HCT116 (cell line): ENCODE results near the gene FOXK2. TPM values are rescaled to one million over a fixed set of nuclear protein-coding genes. Genes with fewer than 3 reads are reported as not detected.
A peak's percentile ranks its signal among the peaks of the same experiment; 100 is the strongest.

ENCODE experiments used
- ATAC-seq: fragments of 200-7000 bp; cut with Tn5 transposase; 2 replicates; pipeline ENCODE4 v1.9.1; 2020; ENCODE audit warnings: mild to moderate bottlenecking, moderate library complexity
- BruUV-seq: library from RNA; stranded (reverse); fragments of 400-500 nt; replicated peaks from 2 replicates; lab custom pipeline; 2021; lab: Mats Ljungman, UMichigan
- CTCF ChIA-PET: fragments of 300-600 bp; sonication (Branson Sonifier 250); formaldehyde crosslinking; loops from one replicate; lab custom pipeline; 2021; ENCODE audit warnings: antibody characterized with exemption; lab: Charles Lee
- POLR2A ChIA-PET: fragments of 300-600, 350-600 bp; sonication (Branson Sonifier 250); formaldehyde crosslinking; loops from one replicate; lab custom pipeline; 2021; ENCODE audit warnings: antibody characterized with exemption; lab: Charles Lee
- RAD21 ChIA-PET, 2 experiments: fragments of 300-600 bp; sonication (Branson Sonifier 250); formaldehyde crosslinking; loops; one replicate each; lab custom pipeline; 2023; ENCODE audit warnings: low total read pairs in 2 of 2; ENCODE audit not compliant: uncharacterized antibody in 2 of 2, unreplicated experiment in 2 of 2, low non-redundant PET in 1 of 2; lab: Charles Lee
- DNase-seq: peaks from one replicate; pipeline ENCODE4 v3.0.0-alpha.2; 2010; ENCODE audit warnings: low read depth, low spot score
- H2AFZ ChIP-seq: fragments of 200-600 bp; shearing (Covaris generic), sonication (generic); 2 replicates; pipeline ENCODE4 v1.6.1; 2017; ENCODE audit warnings: low read depth, mixed run types, mixed read lengths, antibody characterized with exemption, low read length; ENCODE audit not compliant: poor library complexity, severe bottlenecking
- H3K27ac ChIP-seq: 2 replicates; pipeline ENCODE4 v1.5.1; 2012; ENCODE audit warnings: low read depth, low read length
- H3K27me3 ChIP-seq: fragments of 200-600 bp; sonication (generic); 2 replicates; pipeline ENCODE4 v1.6.1; 2016; ENCODE audit warnings: mixed run types, low read length, mixed read lengths; ENCODE audit not compliant: insufficient read depth
- H3K36me3 ChIP-seq, 2 experiments: fragments of 200-500 bp in 1 of 2; fragments of 200-600 bp in 1 of 2; sonication (Bioruptor generic) in 1 of 2; sonication (generic) in 1 of 2; 2 replicates each; pipeline versions ENCODE4 v1.5.1 to v1.6.1; 2014 to 2016; ENCODE audit warnings: low read length in 2 of 2, inconsistent platforms in 1 of 2, mixed read lengths in 1 of 2, mixed run types in 1 of 2; ENCODE audit not compliant: insufficient read depth in 2 of 2, control insufficient read depth in 1 of 2
- H3K4me1 ChIP-seq, 2 experiments: fragments of 200-600 bp in 1 of 2; sonication (generic) in 1 of 2; 2 replicates each; pipeline versions ENCODE4 v1.5.1 to v1.6.1; 2012 to 2017; ENCODE audit warnings: low read length in 2 of 2, inconsistent platforms in 1 of 2, mild to moderate bottlenecking in 1 of 2, mixed read lengths in 1 of 2, mixed run types in 1 of 2, moderate library complexity in 1 of 2; ENCODE audit not compliant: insufficient read depth in 2 of 2, control insufficient read depth in 1 of 2
- H3K4me2 ChIP-seq: fragments of 200-600 bp; sonication (generic); 2 replicates; pipeline ENCODE4 v1.6.1; 2017; ENCODE audit warnings: mixed run types, low read length, mixed read lengths
- H3K4me3 ChIP-seq, 2 experiments: fragments of 200-600 bp in 1 of 2; sonication (generic) in 1 of 2; replicated peaks in 1 of 2; 2 replicates each; pipeline ENCODE4 v1.5.1; 2011 to 2016; ENCODE audit warnings: low read length in 2 of 2, control low read depth in 1 of 2, low read depth in 1 of 2, mild to moderate bottlenecking in 1 of 2, mixed read lengths in 1 of 2, mixed run types in 1 of 2
- H3K79me2 ChIP-seq: fragments of 200-600 bp; sonication (generic); 2 replicates; pipeline ENCODE4 v1.6.1; 2017; ENCODE audit warnings: mild to moderate bottlenecking, mixed run types, low read length, moderate library complexity, mixed read lengths; ENCODE audit not compliant: insufficient read depth
- H3K9ac ChIP-seq: fragments of 200-600 bp; sonication (generic); 2 replicates; pipeline ENCODE4 v1.6.1; 2016; ENCODE audit warnings: low read length, mixed read lengths
- H3K9me2 ChIP-seq: fragments of 200-600 bp; sonication (generic), shearing (Covaris generic); 2 replicates; pipeline ENCODE4 v1.6.1; 2017; ENCODE audit warnings: mixed run types, mild to moderate bottlenecking, moderate library complexity; ENCODE audit not compliant: insufficient read depth
- H3K9me3 ChIP-seq, 2 experiments: fragments of 200-500 bp in 1 of 2; fragments of 200-600 bp in 1 of 2; sonication (Bioruptor generic) in 1 of 2; sonication (generic) in 1 of 2; 2 replicates each; pipeline ENCODE4 v1.6.1; 2014 to 2017; ENCODE audit warnings: low read length in 2 of 2, mixed read lengths in 2 of 2, inconsistent platforms in 1 of 2, low read depth in 1 of 2, mild to moderate bottlenecking in 1 of 2, mixed run types in 1 of 2, moderate library complexity in 1 of 2; ENCODE audit not compliant: control insufficient read depth in 1 of 2, insufficient read depth in 1 of 2
- H4K20me1 ChIP-seq: fragments of 200-600 bp; sonication (generic), shearing (Covaris generic); 2 replicates; pipeline ENCODE4 v1.6.1; 2017; ENCODE audit warnings: mixed run types, mild to moderate bottlenecking, moderate library complexity; ENCODE audit not compliant: insufficient read depth
- CTCF ChIP-seq, 3 experiments: fragments of 200-600 bp in 1 of 3; sonication (generic) in 1 of 3; IDR thresholded peaks in 2 of 3; conservative IDR thresholded peaks in 1 of 3; 2 replicates each; pipeline ENCODE4 v1.5.1; 2012 to 2017; ENCODE audit warnings: low read depth in 2 of 3, low read length in 2 of 3, antibody characterized with exemption in 1 of 3, borderline replicate concordance in 1 of 3, control low read depth in 1 of 3, mild to moderate bottlenecking in 1 of 3, mixed read lengths in 1 of 3, mixed run types in 1 of 3, moderate library complexity in 1 of 3; ENCODE audit not compliant: insufficient read depth in 1 of 3
- EZH2 ChIP-seq: fragments of 200-600 bp; sonication (generic); IDR thresholded peaks from 2 replicates; pipeline ENCODE4 v1.6.1; 2017; ENCODE audit warnings: antibody characterized with exemption, mixed run types
- EZH2phosphoT487 ChIP-seq: fragments of 200-600 bp; IDR thresholded peaks from 2 replicates; pipeline ENCODE4 v1.6.1; 2018; ENCODE audit warnings: antibody characterized with exemption, borderline replicate concordance
- FOSL1 ChIP-seq: IDR thresholded peaks from 2 replicates; pipeline ENCODE4 v1.6.1; 2012; ENCODE audit warnings: low read depth
- JUND ChIP-seq: IDR thresholded peaks from 2 replicates; pipeline ENCODE4 v1.6.1; 2012
- POLR2A ChIP-seq: IDR thresholded peaks from 2 replicates; pipeline ENCODE4 v1.7.0; 2011; ENCODE audit warnings: borderline replicate concordance; ENCODE audit not compliant: insufficient read depth, insufficient read length; ENCODE audit errors: extremely low read depth
- POLR2AphosphoS5 ChIP-seq: IDR thresholded peaks from 2 replicates; pipeline ENCODE4 v1.6.1; 2011; ENCODE audit warnings: mild to moderate bottlenecking, low read depth, low read length, moderate library complexity
- RAD21 ChIP-seq: IDR thresholded peaks from 2 replicates; pipeline ENCODE4 v1.6.1; 2012; ENCODE audit warnings: low read depth, mild to moderate bottlenecking
- REST ChIP-seq: IDR thresholded peaks from 2 replicates; pipeline ENCODE4 v1.6.1; 2012; ENCODE audit warnings: low read depth
- SIN3A ChIP-seq: IDR thresholded peaks from 2 replicates; pipeline ENCODE4 v1.6.1; 2012; ENCODE audit warnings: low read depth
- SP1 ChIP-seq: IDR thresholded peaks from 2 replicates; pipeline ENCODE4 v1.6.1; 2012; ENCODE audit warnings: low read depth
- SRF ChIP-seq: IDR thresholded peaks from 2 replicates; pipeline ENCODE4 v1.6.1; 2012; ENCODE audit warnings: low read depth
- TCF7L2 ChIP-seq: IDR thresholded peaks from 2 replicates; pipeline ENCODE4 v1.7.0; 2011; ENCODE audit warnings: borderline replicate concordance, inconsistent platforms; ENCODE audit not compliant: insufficient read depth, insufficient read length; ENCODE audit errors: extremely low read depth
- YY1 ChIP-seq: IDR thresholded peaks from 2 replicates; pipeline ENCODE4 v1.6.1; 2011; ENCODE audit warnings: low read length, low read depth, moderate library complexity, mild to moderate bottlenecking; ENCODE audit not compliant: insufficient replicate concordance; ENCODE audit errors: extremely low read depth
- ZFX ChIP-seq: fragments of 450-650 bp; IDR thresholded peaks from 2 replicates; pipeline ENCODE4 v1.6.1; 2017
- ZNF274 ChIP-seq: fragments of 200-500 bp; sonication (Bioruptor generic); IDR thresholded peaks from 2 replicates; pipeline ENCODE4 v1.6.1; 2014; ENCODE audit warnings: mild to moderate bottlenecking, low read depth, low read length, inconsistent platforms
- intact Hi-C: fragments of 100-400 bp; cut with micrococcal nuclease; formaldehyde crosslinking; loops from 2 replicates; pipeline ENCODE4 v1.10.0; 2022
- total RNA-seq: library from RNA; stranded (reverse); gene quantifications from one replicate; pipeline ENCODE4 v1.2.1, GENCODE V29; 2021; ENCODE audit not compliant: unreplicated experiment
- TF ChIP-seq, protein P1 (sequence below): IDR thresholded peaks from 2 replicates; pipeline ENCODE4 v1.6.1; 2011; ENCODE audit warnings: mild to moderate bottlenecking, low read length, moderate library complexity; ENCODE audit not compliant: insufficient replicate concordance; ENCODE audit errors: extremely low read depth
- TF ChIP-seq, protein P2 (sequence below): IDR thresholded peaks from 2 replicates; pipeline ENCODE4 v1.6.1; 2012

The FOXK2 gene
- total RNA-seq, 1 experiment from 2014 or later = 122 TPM

- Histone ChIP-seq H3K27ac (peak overlapping the region; percentile 47), H3K27me3 (no peaks in the 10 kb centered on the region), H3K4me1 (peaks cover 43 to 58% of the 10 kb centered on the region in 2 experiments), H4K20me1 (peaks cover 36% of the 10 kb centered on the region; the same call in 1 of the 2 replicates), H3K9ac (peak overlapping the region; percentile 18), H2AFZ (no peak overlapping the region), H3K4me3 (no peak overlapping the region), H3K79me2 (peaks cover 100% of the 10 kb centered on the region), H3K9me2 (no peaks in the 10 kb centered on the region)
- ChIA-PET CTCF (interaction anchor here (1.1 to 4.3 kb wide), 2 partner anchors 10 to 17 kb away, joined by 3 to 15 read pairs; no protein-coding TSS in a partner anchor), POLR2A (interaction anchor here (1.8 kb wide), 1 partner anchor 17 kb away, joined by 5 read pairs; the partner anchor contains the start of gene FOXK2), RAD21 (interaction anchor here (0.5 kb wide), 2 partner anchors 10 to 179 kb away, joined by 3 to 12 read pairs; no protein-coding TSS in a partner anchor)
- ATAC-seq (no peak; the same call in 1 of the 2 replicates), DNase-seq (no peak)
- TSS peak; percentile 13 for BruUV-seq
- intact Hi-C loops = no loop called here
- no peak for TF ChIP-seq ZNF274
- TF ChIP-seq JUND = no peak
- TF ChIP-seq, protein P1, sequence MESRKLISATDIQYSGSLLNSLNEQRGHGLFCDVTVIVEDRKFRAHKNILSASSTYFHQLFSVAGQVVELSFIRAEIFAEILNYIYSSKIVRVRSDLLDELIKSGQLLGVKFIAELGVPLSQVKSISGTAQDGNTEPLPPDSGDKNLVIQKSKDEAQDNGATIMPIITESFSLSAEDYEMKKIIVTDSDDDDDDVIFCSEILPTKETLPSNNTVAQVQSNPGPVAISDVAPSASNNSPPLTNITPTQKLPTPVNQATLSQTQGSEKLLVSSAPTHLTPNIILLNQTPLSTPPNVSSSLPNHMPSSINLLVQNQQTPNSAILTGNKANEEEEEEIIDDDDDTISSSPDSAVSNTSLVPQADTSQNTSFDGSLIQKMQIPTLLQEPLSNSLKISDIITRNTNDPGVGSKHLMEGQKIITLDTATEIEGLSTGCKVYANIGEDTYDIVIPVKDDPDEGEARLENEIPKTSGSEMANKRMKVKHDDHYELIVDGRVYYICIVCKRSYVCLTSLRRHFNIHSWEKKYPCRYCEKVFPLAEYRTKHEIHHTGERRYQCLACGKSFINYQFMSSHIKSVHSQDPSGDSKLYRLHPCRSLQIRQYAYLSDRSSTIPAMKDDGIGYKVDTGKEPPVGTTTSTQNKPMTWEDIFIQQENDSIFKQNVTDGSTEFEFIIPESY = no peak
- no peak for TF ChIP-seq SRF
- TF ChIP-seq EZH2 = no peak
- TF ChIP-seq ZFX = no peak
- no peak for TF ChIP-seq EZH2phosphoT487
- TF ChIP-seq TCF7L2 = no peak
- TF ChIP-seq, protein P2, sequence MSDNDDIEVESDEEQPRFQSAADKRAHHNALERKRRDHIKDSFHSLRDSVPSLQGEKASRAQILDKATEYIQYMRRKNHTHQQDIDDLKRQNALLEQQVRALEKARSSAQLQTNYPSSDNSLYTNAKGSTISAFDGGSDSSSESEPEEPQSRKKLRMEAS = no peak
- TF ChIP-seq CTCF (IDR thresholded peaks at IDR 0.05 in 2 of 3, conservative IDR thresholded peaks at IDR 0.05 in 1 of 3; ENCODE audit: borderline replicate concordance in 1 of 3, insufficient read depth in 1 of 3, low read depth in 2 of 3, low read length in 2 of 3) = no peak
- TF ChIP-seq FOSL1 = no peak
- no peak for TF ChIP-seq SP1
- no peak for TF ChIP-seq YY1
- TF ChIP-seq POLR2A = no peak
- TF ChIP-seq RAD21 = no peak
- no peak for TF ChIP-seq SIN3A
- no peak for TF ChIP-seq POLR2AphosphoS5
- no peak for TF ChIP-seq REST
- TF ChIP-seq, all 23 proteins: peak for 0
- Histone ChIP-seq H3K4me2 (peak overlapping the region; percentile 24), H3K9me3 (no peaks in the 10 kb centered on the region), H3K36me3 (no peaks in the 10 kb centered on the region; a peak in 1 of 4 replicates)
Measured at GRCh38 chr17:82536512-82537201, 17.1 kb downstream of the FOXK2 start.
